HG02759 (cell line): ENCODE results near the gene FH.

Experiments
- ATAC-seq: cut with Tn5 transposase; IDR thresholded peaks from one replicate; pipeline ENCODE4 v1.9.1; 2021; ENCODE audit warnings: mild to moderate bottlenecking, moderate library complexity; ENCODE audit not compliant: unreplicated experiment

The FH gene

GRCh38 chr1:241460098-241460873, 59.3 kb downstream of the FH start:
- ATAC-seq: no peak

GRCh38 chr1:241459186-241459802, 60.3 kb downstream of the FH start:
- ATAC-seq: no peak

GRCh38 chr1:241457421-241457820, 62.1 kb downstream of the FH start:
- ATAC-seq: no peak

- no peak for ATAC-seq
These were observed 62.8 kb downstream of the FH start for GRCh38 chr1:241456743-241457142.

- no peak for ATAC-seq
These were observed 65.8 kb downstream of the FH start for GRCh38 chr1:241453732-241454131.

- ATAC-seq: no peak
These were observed 67.6 kb downstream of the FH start for GRCh38 chr1:241451956-241452355.
